ENCODE measurements around the gene PITX2.

PITX2 gene

GRCh38 chr4:110622841-110623717 lies at the start of gene PITX2:
Gene PITX2 (minus strand): TSS chr4:110623077. CDS start chr4:110622460, 617 bp downstream.
- peak; percentile 69 for DNase-seq

GRCh38 chr4:110671679-110672078 lies 48.8 kb upstream of the PITX2 start:
- DNase-seq: no peak

GRCh38 chr4:110669663-110670062 lies 46.8 kb upstream of the PITX2 start:
- no peak for DNase-seq

DNA sequence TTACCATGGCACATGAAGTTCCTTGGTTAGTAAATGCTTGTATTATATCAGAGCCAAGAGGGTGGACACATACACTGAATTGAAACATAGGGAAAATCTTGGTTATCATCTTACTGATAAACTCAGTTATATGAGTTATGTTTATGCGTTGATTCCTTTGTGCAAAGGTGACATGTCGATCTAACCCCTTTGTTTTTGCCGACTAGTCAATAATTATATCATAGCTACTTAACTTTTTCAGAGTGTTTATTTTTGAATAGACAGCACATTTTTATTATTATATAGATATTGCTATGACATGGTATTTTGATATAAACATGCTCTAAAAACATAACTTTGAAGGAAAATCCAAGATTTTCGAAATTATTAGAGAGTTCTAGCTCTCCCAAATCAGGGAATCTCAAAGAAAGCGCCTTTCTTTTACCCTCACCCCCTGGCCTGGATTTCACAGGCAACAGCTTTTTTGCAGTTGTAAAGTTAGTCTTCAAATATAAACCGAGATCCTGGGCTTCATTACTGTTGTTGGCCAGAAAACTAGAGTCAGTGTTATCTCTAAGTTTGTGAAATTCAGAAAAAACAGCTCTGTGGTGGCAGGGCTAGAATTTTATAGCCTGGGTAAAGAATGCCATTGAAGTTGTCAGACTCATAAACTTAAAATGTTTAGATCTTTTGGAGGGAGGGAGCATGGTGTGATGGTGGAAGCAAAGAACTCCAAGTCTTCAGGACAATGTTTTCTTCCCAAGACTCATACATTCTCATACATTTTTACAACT lies 45.8 kb upstream of the PITX2 start:
- DNase-seq: no peak

GRCh38 chr4:110667670-110668069 lies 44.8 kb upstream of the PITX2 start:
- no peak for DNase-seq

GRCh38 chr4:110666030-110666429 lies 43.2 kb upstream of the PITX2 start:
- DNase-seq: no peak

GRCh38 chr4:110663738-110664444 lies 41.0 kb upstream of the PITX2 start:
- DNase-seq: no peak

GRCh38 chr4:110663206-110663605 lies 40.3 kb upstream of the PITX2 start:
- DNase-seq: no peak

DNA sequence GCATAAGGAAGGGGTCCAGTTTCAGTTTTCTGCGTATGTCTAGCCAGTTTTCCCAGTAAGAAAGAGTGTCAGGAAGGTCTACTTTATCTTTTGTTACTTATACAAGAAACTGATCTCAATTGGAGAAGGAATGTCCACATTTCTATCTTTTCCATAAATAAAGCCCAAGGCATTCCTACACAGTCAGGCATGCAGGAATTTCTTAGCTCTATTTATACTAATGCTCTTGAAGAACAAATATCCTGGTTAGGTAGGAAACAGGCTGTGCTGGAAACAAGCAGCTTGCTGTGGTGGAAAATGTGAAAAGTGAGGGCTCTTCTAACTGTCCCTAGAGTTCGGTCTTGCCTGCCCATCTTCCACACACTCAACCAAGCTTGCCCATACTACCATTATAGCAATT lies 37.9 kb upstream of the PITX2 start:
- DNase-seq: no peak

GRCh38 chr4:110654254-110654635 lies 31.4 kb upstream of the PITX2 start:
- DNase-seq: no peak

DNA sequence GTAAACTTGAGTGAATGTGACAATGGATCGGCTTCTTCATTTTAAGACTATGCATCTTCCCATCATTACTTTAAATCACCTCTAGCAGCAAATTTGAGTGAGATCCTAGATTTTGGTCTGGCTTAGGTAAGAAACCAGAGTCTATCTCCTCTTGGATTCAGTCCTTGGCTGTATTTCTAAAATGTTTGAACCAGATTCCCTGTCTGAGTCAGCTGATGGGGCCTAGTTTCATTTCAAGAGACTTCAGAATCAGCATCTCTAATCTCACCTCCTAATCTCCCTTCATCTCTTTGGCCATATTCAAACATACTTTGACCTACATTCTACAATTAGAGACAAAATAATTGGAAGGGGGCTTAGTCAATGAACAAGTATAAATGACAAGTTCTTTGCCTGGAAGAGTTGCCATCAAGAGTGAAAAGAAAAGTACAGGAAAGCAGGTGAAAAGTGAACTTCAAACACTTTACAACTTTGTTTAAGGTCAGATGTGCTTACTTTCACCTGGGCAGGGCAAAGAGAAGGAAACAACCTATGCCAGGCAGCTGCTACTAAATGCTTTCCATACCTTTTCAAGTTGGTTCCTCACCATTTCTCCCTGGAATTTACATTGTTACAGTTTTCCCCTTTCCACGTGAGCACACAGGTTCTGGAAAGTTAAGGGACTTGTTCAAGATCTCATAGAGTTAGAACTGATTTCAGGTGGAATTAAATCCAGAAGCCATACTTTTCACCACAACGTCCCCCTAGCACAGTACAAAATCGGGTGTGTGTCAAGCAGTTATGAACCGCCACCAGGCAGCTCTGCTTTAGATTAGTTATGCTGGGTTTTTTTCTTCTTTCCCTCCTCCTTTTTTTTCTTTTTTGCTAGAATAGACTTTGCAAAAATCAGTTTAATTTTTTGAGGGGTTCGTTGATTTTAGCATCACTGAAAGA lies 30.7 kb upstream of the PITX2 start:
- no peak for DNase-seq

DNA sequence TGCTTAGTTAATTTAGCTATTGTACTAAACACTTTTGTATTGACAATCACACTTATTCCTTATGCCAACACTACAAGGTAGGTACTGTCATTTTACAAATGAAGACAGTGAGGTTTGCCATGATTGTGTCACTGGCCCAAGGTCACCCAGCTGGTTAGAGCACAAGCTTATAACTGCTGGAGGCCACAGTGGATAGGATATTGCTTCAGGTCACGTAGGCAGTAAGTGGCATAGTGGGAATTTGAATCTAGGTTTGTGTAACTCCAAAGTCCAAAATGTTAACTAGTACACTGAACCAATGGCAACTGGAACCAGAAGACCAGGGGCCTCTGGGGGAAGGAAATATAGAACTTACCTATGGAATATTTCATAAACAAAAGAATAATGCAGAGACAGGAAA lies 21.1 kb upstream of the PITX2 start:
- DNase-seq: no peak

DNA sequence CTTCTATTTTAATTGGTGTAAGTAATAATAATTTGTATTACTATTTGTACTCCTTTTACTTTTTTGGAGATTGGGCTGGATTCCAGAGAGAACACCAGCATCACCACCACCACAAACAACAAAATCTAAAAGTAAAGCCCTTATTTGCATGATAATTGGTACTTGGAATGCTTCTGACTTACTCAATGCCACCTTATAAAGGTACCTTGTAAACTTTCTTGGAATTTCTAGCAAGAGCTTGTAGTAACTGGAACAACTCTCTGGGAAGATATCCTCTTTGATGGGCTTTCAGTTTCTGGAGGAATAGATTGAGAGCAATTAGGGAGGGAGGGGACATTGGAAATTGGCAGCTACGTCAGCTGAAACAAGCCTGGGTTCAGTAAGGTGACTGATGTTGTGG lies 20.2 kb upstream of the PITX2 start:
- DNase-seq: no peak

DNA sequence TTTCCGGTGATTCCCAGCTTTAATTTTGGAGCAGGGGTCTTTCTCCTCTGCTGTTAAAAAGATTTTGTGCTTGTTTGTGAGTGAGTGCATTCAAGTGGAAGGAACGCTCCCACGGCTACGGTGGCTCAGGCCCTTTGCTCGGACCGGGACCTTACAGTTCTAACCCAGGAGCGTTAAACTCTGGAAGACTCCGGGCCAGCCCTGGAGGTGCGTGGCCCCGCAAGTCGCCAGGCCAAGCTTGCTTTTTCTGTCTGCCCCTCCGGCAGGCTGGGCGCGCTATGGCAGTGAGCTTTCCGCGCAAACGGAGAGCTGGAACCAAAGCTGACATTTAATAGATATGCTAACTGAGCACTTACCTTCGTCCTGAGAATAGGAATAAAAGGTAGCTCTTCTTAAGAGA lies 18.3 kb upstream of the PITX2 start:
- no peak for DNase-seq

- no peak for DNase-seq
Observed at GRCh38 chr4:110640576-110640975, 17.7 kb upstream of the PITX2 start.

- no peak for DNase-seq
Observed at GRCh38 chr4:110639207-110640090, 16.6 kb upstream of the PITX2 start.

GRCh38 chr4:110638089-110638746 lies 15.3 kb upstream of the PITX2 start:
- DNase-seq: no peak

- no peak for DNase-seq
Observed at GRCh38 chr4:110637408-110638088, 14.7 kb upstream of the PITX2 start.

GRCh38 chr4:110636680-110637407 lies 14.0 kb upstream of the PITX2 start:
- DNase-seq: no peak

Data from hematopoietic multipotent progenitor cell treated with erythropoietin and hydrocortisone succinate and interleukin-3 and kit ligand, for 4 days (in vitro differentiated cells).